Brain microvascular endothelial cell (primary cell): ENCODE data around the gene IFI27L1.

Source experiments
- DNase-seq: peaks from one replicate; pipeline ENCODE4 v3.0.0-alpha.2; 2020
- H3K27ac ChIP-seq: fragments of 250-450 bp; sonication (Bioruptor Pico); 2 replicates; pipeline ENCODE4 v1.5.1; 2020; ENCODE audit warnings: mild to moderate bottlenecking, moderate library complexity
- H3K27me3 ChIP-seq: fragments of 250-450 bp; sonication (Bioruptor Pico); replicated peaks from 2 replicates; pipeline ENCODE4 v1.5.1; 2020; ENCODE audit warnings: mild to moderate bottlenecking
- H3K36me3 ChIP-seq: fragments of 250-450 bp; sonication (Bioruptor Pico); replicated peaks from 2 replicates; pipeline ENCODE4 v1.5.1; 2020; ENCODE audit warnings: mild to moderate bottlenecking
- H3K4me3 ChIP-seq: 2 replicates; pipeline ENCODE4 v1.5.1; 2011; ENCODE audit warnings: low read depth, mild to moderate bottlenecking, control low read depth, low read length, moderate library complexity
- in situ Hi-C: cut with HindIII; loops from 2 replicates; pipeline ENCODE4 v1.10.0; 2017; ENCODE audit warnings: low sequenced_read_pairs, low pct_ligation_motif_present
- TF ChIP-seq, protein P1 (sequence below): IDR thresholded peaks from 2 replicates; pipeline ENCODE4 v1.5.1; 2011; ENCODE audit warnings: low read depth, mild to moderate bottlenecking, moderate library complexity, low read length, control low read depth, inconsistent platforms; ENCODE audit errors: missing control alignments

IFI27L1 gene

DNA sequence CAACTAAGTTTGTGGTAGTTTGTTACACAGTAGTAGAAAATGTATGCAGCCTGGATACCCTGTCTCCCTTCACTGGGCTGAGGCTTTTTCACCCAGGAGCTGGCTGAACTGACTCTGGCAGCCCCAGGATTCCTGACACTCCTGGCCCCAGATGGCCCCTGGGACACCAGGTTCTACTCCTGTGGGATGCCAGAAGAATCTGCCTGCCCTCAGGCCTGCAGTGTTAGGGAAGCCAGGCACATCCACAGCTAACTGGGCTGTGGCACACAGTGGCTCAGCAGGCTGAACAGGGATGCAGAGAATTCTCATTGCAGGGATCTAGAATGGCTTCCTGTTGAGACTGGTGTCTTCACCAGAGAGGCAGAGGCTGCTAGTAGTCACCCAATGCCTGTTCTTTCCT, 38.0 kb downstream of the IFI27L1 start:
- in situ Hi-C loops, result no loop called here
- DNase-seq, result no peak
- no peak overlapping the region for H3K27ac ChIP-seq
- peaks cover 2% of the 10 kb centered on the region for H3K27me3 ChIP-seq
- no peaks in the 10 kb centered on the region for H3K36me3 ChIP-seq
- TF ChIP-seq, protein P1, sequence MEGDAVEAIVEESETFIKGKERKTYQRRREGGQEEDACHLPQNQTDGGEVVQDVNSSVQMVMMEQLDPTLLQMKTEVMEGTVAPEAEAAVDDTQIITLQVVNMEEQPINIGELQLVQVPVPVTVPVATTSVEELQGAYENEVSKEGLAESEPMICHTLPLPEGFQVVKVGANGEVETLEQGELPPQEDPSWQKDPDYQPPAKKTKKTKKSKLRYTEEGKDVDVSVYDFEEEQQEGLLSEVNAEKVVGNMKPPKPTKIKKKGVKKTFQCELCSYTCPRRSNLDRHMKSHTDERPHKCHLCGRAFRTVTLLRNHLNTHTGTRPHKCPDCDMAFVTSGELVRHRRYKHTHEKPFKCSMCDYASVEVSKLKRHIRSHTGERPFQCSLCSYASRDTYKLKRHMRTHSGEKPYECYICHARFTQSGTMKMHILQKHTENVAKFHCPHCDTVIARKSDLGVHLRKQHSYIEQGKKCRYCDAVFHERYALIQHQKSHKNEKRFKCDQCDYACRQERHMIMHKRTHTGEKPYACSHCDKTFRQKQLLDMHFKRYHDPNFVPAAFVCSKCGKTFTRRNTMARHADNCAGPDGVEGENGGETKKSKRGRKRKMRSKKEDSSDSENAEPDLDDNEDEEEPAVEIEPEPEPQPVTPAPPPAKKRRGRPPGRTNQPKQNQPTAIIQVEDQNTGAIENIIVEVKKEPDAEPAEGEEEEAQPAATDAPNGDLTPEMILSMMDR, result no peak
- H3K4me3 ChIP-seq, result no peak overlapping the region

DNA sequence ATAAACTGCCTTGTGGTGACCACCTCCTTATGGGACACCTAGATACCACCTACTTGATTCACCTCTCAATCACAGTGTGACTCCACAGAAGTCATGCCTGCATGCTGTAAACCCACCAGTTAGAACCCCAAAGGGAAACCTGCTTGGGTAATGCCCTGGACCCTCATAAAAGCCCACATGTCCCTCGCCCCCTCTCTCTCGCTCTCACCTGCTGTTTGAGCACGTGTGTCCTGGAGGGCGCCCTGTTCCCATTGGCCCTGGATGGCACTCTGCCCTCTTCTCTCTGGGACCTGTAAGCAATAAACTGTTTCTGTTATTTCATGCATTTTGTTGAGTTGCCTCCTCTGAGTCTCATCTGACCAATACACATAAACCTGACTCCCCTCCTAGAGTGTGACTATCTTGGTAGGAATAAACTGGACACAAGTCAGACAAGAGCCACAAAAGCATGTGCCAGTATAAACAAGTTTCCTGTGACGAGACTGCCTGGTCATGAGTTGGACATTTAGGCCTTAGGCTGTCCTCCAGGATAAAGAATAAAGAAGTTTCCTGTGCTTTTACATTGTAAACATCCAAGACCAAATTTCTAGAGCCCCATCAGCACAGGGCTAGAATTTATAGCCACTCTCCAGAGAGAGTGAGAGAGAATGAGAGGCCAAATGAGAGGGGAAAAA, 39.7 kb downstream of the IFI27L1 start:
- TF ChIP-seq, protein P1, result no peak
- Histone ChIP-seq H3K27me3 (peaks cover 2% of the 10 kb centered on the region), H3K36me3 (no peaks in the 10 kb centered on the region), H3K27ac (no peak overlapping the region), H3K4me3 (no peak overlapping the region)
- in situ Hi-C loops, result no loop called here
- DNase-seq, result peak; percentile 64

DNA sequence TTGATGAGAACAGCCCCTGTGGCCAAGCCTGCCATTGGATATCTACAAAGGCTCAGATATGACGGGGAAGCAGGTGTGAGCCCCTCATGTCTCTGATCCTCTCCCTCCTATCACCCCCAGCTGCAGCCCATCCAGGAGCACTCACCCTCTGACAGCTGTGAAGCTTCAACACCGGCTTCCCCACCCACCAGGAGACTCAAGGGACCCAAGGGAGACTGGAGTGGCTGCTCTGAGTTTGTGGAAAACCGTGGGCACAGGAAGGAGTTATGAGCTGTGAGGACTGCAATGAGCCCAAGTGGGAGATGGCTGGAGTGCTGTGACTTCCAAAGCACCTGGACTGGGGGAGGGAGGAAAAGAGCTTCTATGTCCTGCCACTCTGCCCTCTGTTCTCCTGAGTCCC, 40.4 kb downstream of the IFI27L1 start:
- no peak overlapping the region for H3K4me3 ChIP-seq
- no peak overlapping the region for H3K27ac ChIP-seq
- peaks cover 2% of the 10 kb centered on the region for H3K27me3 ChIP-seq
- in situ Hi-C loops, result no loop called here
- no peaks in the 10 kb centered on the region for H3K36me3 ChIP-seq
- no peak for DNase-seq
- TF ChIP-seq, protein P1, result no peak

DNA sequence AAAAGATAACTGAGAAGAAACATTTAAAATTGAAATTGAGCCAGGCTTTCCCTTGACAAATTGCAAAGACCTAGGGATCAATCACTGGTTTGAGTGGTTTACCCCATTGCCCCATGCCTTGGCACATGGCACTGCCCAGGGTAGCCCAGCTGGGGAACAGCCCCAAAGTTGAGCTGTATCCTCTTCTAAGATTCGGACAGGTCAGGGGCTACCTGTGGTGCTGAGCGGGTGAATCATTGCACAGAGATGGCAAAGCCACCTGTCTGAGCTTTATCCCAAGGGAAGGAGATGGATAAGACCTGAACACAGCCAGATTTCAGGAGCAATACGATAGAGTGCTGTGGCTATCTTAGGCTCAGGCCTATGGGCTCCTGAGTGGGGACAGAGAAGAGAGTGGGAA, 41.3 kb downstream of the IFI27L1 start:
- Histone ChIP-seq H3K27me3 (no peaks in the 10 kb centered on the region), H3K36me3 (no peaks in the 10 kb centered on the region), H3K4me3 (no peak overlapping the region), H3K27ac (no peak overlapping the region)
- DNase-seq, result no peak
- in situ Hi-C loops, result no loop called here
- TF ChIP-seq, protein P1, result no peak

DNA sequence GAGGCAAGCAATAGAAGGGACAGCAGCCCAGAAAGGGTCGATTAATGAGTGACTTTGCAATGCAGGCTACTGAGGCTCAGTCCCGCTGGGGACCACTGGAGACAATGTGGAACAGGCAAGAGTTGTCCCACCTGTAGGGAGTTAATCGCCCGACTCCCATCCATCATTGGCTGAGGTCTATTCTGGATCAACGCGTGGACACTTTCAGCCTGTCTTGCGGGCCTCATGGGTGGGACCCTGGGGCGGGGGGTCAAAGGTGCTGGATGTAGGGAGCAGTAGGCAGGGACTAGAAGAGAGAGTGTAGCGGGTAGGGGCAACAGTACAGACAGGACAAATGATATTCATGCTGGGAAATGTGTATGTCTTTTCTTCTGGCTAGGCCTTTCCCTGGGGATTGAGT, 42.2 kb downstream of the IFI27L1 start:
- no peak overlapping the region for H3K27ac ChIP-seq
- no peak for DNase-seq
- TF ChIP-seq, protein P1, result no peak
- no peak overlapping the region for H3K4me3 ChIP-seq
- no peaks in the 10 kb centered on the region for H3K27me3 ChIP-seq
- in situ Hi-C loops, result no loop called here
- no peaks in the 10 kb centered on the region for H3K36me3 ChIP-seq

DNA sequence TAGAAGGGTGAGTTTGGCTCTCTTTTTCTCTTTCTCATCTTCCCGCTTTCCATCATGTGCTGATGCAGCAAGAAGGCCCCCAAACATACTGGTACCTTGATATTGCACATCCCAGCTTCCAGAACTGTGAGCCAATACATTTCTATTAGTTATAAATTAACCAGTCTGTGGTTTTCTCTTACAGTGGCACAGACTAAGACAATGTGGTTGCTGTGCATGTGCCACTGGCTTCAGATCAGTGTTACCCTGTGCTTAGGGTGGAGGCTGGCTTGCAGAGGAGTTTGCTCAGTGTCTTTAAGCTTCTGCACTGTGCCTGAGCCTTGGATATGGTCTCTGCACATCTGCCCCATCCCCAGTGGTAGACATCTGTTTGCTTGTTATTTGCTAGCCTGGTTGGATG, 42.8 kb downstream of the IFI27L1 start:
- H3K27me3 ChIP-seq, result no peaks in the 10 kb centered on the region
- in situ Hi-C loops, result no loop called here
- no peak overlapping the region for H3K4me3 ChIP-seq
- TF ChIP-seq, protein P1, result no peak
- H3K36me3 ChIP-seq, result no peaks in the 10 kb centered on the region
- H3K27ac ChIP-seq, result no peak overlapping the region
- no peak for DNase-seq
